Stimulated activated CD8-positive, alpha-beta memory T cell treated with anti-CD3 and anti-CD28 coated beads, Interleukin-4, amount 100 ng/mL, for 48 hours (primary cell): ENCODE data around the gene LAMA1.

ENCODE experiments used
- DNase-seq: peaks from one replicate; pipeline ENCODE4 v3.0.0-alpha.2; 2020

LAMA1 gene

GRCh38 chr18:6976935-6977334 lies 140.7 kb downstream of the LAMA1 start:
- no peak for DNase-seq

GRCh38 chr18:6975084-6975483 lies 142.5 kb downstream of the LAMA1 start:
- no peak for DNase-seq

GRCh38 chr18:6971823-6972478 lies 145.6 kb downstream of the LAMA1 start:
- no peak for DNase-seq

DNA sequence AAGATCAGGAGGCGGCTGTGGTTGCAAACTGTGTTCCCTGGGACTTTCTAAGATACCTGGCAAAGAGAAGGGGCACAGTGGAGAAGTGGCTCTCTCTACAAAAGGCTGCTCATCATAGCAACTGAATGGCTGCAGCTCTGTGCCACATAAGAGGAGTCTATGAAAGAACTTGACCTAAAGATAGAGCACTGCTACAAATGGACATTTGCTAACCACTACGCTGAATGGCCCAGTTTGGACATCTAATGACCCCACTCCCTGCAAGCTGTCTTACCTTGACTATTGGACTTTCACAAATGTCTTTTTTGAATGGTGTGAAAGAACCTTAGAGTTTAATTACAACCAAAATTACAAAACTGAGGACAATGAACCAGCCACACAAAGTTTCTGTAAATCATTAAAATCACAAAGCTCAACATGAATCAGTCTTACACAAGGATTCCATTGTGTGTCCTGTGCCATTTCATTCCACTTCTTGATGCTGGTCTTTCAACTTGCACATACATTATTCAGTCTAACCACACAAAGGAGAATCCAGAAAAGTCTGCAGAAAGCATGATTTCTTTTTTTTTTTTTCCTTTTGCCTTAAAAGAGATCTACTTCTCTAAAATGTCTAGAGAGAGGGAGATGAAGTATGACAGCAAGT lies 154.0 kb downstream of the LAMA1 start:
- DNase-seq, result no peak

DNA sequence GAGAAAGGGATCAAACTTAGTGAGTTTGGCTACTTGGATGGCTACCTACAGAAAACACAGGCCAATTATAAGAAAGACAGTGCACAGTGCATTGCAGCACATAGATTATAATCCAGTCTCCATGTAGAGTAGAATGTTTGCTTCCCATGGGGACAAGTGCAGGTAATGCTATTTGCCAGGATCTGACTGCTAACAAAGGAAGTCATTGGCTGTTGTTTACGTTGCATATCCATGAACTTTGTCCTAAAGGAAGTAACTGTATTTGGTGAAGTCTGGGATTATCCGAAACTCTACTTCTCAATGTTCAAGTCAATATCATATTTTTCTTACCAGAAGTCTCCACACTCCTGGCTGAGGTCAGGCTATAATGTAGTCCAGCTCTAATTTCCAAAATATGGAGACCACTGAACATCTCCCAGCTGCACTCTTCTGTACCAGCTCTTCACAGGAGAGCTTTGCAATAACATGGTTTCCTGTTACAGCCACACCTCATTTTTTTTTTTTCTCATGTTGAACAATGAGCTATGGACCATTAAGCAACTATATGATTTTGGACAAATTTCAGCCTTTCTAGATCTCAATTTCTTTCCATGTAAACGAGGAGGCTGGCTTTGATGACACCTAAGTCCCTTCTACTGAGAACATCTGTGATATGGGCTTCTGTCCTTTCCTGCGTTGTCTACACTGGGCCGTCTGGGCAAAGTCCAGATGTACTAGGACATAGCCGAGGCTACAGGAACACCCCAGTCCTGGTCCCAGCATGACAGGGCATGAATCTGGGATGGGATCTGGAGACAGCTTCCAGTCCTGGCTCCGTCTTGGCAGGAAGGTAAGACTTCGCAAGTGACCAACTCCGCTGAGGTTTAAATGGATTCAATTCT lies 154.8 kb downstream of the LAMA1 start:
- DNase-seq, result no peak

DNA sequence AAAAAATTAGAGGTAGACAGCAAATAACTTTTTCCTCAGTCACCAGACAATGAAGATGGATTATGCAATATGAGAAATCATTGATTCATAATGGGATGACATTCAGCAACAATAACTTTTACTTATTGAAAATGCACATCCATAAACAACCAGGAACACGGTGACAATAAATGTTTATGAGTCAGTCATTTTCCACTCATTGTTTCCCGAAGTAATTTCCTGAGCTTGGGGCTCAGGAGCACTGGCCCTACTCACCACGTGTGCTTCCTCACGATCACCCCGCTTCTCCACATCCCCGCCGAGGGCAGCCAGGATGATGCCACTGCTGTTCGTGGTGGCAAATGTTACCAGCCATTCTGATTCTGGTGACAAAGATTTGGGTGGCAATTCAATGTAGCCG lies 156.3 kb downstream of the LAMA1 start:
- no peak for DNase-seq

DNA sequence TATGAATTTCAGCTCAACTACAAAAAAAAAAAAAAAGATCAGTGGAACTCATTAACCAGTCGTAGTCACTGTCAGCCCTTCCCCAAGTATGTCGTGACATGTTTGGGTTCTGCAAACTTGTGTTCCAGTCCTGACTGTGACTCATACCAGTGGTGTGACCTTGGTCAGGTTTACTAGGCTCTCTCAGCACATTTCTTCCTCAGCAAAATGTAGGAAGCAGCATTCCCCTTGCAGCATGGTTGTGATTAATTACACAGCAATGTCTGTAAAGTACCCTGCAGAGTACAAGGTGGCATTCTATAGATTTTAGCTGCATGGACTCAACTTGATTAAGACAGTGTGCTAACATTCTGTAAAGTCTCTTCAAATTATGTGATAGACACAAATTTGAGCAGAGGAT lies 156.9 kb downstream of the LAMA1 start:
- DNase-seq, result no peak

DNA sequence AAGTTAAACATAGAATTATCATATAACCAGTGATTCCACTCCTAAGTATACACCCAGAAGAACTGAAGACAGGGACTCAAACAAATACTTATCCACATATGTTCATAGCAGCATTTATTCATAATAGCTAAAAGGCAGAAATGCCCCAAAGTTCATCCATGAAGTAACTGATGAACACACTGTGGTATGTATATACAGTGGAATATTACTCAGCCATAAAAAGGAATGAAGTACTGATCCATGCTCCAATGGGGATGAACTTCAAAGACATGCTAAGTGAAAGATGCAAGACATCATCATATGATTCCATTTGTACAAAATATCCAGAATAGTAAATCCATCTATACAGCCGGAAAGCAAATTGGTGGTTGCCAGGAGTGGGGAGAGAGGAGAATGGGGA lies 157.5 kb downstream of the LAMA1 start:
- no peak for DNase-seq

DNA sequence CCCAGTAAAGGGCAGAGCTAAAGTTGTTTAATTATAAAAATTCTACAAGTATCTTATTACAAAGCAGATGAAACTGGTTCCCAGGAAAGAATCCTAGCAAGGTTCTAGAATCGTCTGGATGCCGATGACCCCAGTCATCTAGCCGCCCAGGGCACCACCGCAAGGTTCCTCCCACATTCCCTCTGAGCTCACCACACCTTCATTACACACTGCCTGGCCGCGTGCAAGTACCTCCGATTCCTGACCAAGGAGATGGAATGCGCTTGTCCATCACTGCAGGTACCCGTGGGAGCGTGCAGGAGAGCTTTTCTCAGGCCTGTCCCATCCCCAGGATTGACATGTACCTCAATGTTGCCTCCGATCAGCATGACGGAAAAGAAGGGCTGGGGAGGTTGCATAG lies 158.5 kb downstream of the LAMA1 start:
- no peak for DNase-seq

DNA sequence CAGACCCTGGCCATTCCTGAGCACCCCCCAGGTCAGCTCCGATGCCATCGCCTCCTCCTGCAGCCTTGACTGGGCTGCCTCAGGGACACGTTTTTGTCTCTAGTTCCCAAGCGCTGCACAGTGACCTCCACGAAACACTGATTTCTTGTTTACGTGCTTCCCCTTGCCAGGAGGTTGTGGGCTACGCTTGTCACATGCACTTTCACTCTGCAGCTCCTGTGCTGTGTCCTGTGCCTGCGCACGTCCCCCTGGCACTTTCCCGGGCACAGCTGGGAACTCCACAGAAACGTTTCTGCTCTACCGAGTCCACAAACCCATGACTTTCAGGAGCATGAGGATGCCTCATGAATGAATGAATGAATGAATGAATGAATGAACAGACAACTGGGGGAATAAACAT lies 160.6 kb downstream of the LAMA1 start:
- no peak for DNase-seq

DNA sequence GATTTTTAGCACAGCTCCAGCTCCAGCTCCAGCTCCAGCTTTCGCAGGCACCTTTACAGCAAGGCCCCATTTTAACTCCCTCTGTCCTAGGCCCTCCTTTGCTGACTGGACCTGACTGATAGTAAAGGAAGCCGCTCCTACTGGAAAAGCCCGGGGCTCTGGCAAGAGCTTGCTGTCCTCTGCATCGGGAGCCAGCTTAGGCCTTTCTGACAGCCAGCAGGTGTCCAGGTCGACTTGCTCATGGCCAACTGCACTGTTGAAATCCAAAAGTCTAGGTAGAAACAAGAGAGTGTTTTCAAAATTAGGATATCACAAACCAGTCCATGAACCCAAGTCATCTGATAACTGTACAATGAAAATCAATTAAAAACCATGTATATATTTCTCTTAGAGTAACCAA lies 161.1 kb downstream of the LAMA1 start:
- no peak for DNase-seq

GRCh38 chr18:6955304-6955703 lies 162.3 kb downstream of the LAMA1 start:
- DNase-seq, result no peak

- no peak for DNase-seq
These were observed 163.1 kb downstream of the LAMA1 start for GRCh38 chr18:6954501-6954900.

DNA sequence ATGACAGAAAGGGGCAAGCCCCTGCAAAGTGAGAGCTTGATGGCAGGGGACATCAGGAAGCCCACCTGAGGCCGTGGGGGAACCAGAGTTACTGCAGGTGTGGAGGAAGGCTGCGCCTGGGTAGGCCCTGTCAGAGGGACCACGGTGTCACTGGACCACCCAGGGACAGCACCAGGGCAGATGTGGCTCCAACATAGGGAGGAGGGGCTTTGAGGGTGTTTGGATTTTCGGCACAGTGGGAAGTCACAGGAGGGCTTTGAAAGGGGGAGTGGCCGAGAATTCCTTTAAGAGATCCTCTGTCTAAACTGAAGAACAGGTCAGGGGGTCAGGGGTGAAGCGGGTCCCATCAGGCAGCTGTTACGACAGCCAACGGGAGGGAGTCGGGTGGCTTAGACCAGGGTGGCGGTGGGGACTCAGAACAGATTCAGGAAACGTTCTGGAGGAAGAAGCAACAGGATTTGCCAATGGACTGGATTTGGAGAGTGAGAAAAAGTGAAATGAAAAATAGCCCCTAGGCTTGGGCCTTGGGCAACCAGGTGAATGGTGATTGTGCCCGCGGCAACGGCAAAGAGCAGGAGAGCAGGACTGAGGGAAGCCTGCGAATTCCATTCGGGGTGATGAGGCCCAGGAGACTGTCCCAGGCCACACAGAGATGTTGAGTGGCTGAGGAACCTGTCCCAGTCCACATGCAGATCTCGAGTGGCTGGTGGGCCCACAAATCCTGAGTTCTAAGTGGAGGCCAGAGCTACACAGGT lies 166.1 kb downstream of the LAMA1 start:
- no peak for DNase-seq

- DNase-seq, result no peak
These were observed 167.0 kb downstream of the LAMA1 start for GRCh38 chr18:6950641-6951040.

- no peak for DNase-seq
These were observed 167.6 kb downstream of the LAMA1 start for GRCh38 chr18:6949800-6950586.

DNA sequence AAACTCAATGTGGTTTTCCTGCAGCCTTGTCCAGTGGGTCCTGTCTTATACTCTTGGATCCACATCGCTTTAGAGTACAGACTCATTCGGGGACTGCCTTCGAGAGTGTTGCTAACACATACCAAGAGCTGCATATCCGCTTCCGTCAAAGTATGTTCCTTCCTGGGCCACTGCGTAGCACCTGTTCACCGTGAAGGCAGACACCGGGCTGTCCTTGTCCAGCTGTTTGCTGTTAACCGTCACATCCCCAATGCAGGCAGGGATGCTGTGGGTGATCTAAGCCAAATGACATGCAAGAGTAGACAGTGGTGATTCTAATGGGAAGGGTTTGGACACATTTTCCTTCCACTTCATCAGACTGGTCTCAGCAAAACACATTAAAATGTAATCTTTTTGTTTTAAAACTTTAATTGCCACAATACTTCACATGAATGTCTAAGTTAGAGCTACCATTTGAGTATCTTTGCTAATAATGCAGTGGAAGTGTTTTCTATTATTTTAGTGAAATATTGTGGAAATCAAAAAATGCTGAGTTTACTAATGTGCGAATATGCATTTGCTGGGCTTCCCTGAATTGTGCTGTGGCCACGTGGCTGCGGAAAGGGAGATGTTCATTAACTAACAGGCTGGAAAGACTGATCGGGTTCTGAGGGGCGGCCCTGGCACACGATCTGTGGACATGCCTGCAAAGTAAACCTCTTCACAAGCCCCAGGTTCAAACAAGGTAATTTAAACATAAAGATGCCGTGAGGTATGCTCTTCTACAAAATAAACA lies 169.1 kb downstream of the LAMA1 start:
- DNase-seq, result no peak

DNA sequence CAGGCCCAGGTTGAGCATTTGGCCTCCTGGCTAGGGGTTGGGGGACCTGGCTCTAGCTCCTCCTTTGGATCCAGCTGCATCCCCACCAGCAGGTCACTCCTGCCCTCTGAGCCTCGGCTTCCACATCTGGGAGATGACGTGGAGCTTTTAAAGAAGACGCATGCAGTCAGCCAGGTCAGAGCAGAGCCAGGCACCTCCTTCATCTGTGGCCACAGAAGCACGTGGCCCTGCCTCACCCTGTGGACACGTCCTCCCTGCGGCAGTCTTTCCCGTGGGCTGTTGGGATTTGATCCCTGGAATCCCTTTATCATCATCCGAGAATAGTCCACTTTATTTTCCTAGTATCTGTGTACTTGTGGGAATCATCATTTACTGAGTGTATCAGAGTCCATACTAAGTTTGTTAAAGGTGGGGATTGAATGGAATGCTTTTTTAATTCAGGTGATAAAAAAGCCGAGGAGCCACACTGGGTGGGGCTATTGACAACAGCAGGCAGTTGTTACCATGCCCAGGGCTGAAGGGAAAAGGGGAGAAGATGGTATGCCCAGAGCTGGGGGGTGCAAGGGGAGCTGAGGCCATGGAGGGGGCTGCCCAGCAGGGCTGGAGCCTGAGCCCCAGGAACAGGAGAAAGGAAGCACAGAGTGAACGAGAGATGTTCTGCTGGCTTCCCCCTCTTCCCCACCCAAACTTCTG lies 170.1 kb downstream of the LAMA1 start:
- DNase-seq, result no peak

- DNase-seq, result no peak
These were observed 174.5 kb downstream of the LAMA1 start for GRCh38 chr18:6943143-6943542.

- no peak for DNase-seq
These were observed 174.9 kb downstream of the LAMA1 start for GRCh38 chr18:6942742-6943141.

- DNase-seq, result no peak
These were observed 175.6 kb downstream of the LAMA1 start for GRCh38 chr18:6941996-6942395.
